NCI-H2029 treated with DMSO at 0.1 percent for 48 hours (cell line): ENCODE measurements around the gene PIK3R2.
A peak's percentile ranks its signal among the peaks of the same experiment; 100 is the strongest.
"Not testable (repeated sequence)": the region's sequence is repeated elsewhere in the genome, so short reads cannot be mapped to it uniquely, and the experiment has no call there.

Source experiments
- DNase-seq: peaks from one replicate; lab custom pipeline; 2025; lab: John Stamatoyannopoulos, UW

The PIK3R2 gene

DNA sequence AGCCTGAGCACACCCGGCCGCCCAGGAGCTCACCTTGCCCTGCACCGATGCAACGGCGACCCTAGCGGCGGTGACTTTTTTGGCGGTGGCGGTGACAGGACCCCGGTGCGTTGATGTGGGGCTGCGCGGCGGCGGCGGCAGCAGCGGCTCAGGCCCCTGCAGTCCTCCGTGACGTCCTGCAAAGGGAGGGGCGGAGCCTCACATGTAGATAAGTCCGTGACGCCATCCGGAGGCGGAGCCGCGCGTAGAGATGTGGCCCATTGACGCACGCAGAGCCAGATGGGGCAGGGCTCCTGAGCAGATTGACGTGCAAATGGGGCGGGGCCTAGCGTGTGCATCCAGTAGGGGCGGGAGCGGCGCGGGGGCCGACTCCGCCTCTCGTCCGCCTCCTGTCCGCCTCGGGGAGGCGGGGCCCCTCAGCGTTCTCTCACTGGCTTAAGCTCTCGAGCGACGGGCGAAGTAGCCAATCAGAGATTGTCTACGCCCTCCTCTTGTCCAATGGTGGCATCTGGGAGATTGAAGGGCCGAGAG lies 51.0 kb downstream of the PIK3R2 start, which contains the start of gene RAB3A:
Gene RAB3A, minus strand, starts transcription at position 180 of the 531 bp plus-strand sequence. CDS start 1,302 bp downstream, outside the sequence.
- DNase-seq: peak; percentile 97

DNA sequence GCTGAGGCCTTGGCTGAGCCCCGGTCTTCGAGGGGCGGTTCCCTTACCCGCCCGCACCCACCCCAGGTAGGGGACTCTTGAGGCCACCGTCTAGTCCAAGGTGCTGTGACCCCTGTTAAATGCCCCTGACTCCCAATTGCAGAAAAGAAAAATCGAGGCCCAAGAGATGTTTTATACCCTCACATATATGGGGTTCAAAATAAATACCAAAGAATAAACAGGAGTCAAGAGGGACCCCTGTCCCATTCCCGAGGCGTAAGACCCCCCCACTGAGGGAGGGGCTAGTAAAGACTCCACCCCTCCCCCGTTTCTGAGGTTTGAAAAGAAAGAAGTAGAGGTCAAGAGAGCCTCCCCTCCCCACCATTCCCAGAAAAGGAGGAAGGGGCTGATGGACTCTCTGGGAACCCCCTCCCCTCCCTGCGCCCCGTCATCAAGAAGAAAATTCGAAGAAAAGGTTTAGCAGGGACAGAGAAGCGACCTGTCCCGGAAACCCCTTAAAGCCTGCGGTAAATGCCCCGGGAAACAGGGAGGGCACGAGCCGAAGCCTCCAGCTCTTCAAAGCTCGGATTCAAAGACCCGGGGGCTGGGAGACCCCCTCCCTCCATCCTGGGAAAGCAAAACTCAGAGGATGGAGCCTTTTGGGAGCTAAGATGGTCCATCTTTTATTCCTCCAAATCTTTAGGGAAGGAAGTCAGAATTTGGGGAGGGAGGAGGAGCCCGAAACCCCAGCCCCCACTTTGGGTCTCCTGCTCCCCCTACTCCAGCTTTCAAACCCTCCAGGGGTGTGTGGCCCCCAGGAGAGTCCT lies 51.6 kb downstream of the PIK3R2 start:
- DNase-seq: peak; percentile 91

DNA sequence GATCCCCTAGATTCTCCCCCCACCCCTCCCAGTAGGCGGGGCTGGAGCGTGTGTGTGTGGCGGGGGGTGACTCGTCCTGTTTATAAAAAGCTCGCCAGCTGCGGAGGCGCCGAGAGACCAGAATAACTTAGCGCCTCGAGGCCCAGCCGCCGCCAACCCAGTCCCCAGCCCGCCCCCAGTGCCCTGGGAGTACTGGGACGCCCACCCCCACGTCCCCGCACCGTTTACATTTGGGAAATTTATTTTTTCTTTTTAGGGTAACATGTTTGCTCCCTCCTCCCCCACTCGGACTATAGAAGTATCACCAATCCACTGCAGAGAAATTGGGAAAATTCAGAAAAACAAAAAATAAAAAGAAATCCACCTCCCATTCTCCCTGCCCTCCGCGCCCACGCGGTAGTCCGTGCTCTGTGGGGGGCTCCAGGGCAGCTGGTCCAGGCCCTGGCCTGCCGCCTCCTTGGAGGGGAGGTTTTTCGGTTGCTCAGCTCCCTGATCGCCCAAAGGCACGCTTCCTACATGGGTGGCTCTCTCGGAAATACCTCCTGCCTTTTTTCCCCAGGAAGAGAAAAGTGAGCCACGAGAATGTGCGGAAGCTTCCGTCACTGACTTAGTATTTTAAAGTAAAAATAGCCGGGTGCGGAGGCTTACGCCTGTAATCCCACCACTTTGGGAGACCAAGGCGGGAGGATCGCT lies 52.4 kb downstream of the PIK3R2 start:
- DNase-seq: no peak

DNA sequence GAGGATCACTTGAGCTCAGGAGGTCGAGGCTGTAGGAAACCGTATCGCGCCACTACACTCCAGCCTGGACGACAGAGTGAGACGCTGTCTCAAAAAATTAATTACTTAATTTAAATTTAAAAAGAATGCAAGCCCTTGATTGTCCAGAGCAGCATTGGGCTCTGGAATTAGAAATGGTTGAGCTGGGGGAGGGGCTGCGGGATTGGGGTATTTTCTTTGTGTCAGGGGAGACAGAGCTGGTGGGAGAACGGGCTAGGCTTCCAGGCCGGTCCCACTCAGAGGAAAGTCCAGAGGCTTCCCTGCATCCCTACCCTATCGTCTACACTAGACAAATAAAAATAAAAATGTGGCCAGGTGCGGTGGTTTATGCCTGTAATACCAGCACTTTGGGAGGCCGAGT lies 53.1 kb downstream of the PIK3R2 start:
- no peak for DNase-seq

DNA sequence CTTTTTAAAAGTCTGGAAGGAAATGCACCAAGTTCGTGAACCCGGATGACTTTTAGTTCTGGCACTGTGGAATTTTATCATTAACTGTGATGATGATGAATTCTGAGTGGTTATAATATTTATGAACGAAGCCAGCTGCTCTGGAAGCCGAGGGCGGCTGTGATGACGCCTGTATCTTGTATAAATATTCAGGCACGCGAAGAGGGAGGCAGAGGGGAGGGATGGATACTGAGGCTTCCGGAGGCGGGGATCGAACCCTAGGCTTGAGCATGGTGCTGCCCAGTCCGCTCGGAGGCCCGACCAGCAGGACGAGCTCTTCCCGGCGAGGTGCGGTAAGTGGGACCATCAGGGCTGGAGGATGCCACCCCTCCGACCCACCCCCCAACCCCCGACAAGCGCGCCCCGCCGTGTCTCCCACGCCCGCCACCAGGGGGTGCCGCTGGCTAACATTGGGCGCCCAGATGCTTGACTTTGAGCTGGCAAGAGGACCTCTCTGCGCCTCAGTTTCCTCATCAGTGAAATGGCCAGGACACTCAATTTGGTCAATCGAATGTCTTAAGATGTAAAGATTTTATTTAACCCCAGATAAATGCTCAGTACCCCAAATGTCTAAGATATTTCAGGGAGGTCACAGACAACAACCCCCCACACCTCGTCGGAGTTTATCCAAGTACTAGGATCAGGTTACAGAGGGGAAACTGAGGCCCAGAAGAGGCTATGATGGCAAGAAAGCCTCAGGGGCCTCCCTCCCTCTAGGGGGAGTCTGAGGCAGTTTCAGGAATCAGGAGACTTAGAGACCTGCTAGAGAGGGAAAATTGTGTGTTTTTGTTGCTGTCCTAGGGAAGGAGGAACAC lies 55.4 kb downstream of the PIK3R2 start:
- no peak for DNase-seq

DNA sequence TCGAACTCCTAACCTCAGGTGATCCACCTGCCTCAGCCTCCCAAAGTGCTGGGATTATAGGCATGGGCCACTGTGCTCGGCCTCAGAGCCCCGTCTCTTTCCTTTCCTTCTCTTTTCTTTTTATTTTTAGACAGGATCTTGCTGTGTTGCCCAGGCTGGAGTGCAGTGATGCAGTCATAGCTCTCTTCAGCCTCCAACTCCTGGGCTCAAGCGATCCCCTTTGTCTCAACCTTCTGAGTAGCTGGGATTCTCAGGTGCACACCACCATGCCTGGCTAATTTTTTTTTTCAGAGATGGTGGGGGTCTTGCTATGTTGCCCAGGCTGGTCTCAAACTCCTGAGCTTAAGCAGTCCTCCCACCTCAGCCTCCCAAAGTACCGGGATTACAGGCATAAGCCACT lies 56.9 kb downstream of the PIK3R2 start:
- DNase-seq: not testable (repeated sequence)

DNA sequence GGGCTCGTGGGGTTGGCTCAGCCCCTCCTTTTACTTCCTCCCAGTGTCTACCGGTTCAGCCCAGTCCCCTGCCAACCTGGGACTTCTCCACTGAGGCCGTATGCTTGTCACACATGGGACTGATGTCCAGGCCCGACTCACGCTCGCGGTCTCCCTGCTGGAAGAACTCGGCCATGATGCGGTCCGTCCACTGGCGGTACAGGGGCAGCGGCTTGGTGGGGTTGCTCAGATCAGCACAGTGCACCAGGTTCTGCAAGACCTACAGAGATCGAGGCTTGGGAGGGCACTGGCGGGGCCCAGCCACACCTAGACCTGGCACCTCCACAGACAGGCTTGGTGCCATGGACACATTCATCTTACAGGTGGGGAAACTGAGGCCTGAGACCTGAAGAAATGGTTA lies 58.7 kb downstream of the PIK3R2 start:
- no peak for DNase-seq

DNA sequence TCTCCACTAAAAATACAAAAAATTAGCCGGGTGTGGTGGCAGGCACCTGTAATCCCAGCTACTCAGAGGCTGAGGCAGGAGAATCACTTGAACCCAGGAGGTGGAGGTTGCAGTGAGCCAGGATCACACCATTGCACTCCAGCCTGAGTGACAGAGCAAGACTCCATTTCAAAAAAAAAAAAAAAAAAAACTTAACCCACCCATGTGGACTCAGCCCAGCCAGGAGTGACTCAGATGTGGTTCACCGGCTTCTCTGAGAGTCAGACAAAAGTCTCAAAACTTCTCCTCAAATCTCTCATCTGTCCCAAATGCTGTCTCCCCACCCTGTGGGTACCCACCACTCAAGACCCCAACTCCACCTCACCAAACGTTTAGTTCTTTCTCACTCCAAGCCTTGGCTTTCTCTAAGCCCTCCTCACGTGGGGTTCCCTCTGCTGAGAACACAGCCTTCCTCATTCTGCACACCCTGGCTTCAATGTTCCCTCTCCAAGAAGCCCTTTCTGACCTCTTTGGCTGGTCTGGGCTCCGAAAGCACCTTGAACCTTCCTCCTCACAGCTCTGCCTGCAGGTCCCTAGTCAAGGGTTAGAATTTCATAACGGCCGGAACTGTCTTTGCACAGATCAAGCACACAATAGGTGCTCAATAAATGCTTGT lies 61.9 kb downstream of the PIK3R2 start:
- no peak for DNase-seq

DNA sequence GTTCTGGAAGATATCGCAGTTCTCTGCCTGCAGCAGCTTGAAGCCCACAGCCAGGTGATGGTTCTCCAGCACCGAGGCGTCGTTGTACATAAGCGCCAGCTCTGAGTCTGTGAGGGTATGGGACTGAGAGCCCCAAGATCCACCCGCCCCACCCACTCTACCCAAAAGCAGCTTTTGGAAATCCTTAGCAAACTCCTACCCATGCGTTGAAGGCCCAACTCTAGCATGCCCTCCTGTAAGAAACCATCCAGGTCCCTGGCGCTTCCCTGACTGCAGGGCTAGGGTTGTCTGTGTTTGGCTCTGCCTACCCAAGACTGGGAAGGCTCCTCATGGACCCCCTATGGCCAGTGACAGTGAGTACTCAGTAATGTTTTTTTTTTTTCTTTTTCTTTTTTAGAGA lies 63.8 kb downstream of the PIK3R2 start:
- no peak for DNase-seq

DNA sequence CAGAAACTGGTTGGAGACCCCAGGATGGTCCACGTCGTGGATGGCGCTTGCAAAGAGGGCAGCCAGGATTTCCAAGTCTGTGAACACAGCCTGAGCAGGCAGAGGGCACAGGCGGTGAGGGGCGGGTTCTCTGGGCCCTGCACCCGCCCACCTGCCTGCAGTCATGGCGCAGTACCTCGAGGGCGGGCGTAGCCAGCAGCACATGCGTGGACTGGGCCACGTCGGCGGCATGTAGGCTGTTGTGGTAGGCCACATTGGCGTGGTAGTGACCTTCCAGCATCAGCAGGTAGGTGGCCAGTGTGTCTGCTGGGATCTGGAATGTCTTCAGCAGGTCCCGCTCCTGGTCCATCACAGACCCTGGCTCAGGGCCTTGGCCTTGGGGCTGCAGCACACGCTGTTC lies 65.2 kb downstream of the PIK3R2 start:
- no peak for DNase-seq

DNA sequence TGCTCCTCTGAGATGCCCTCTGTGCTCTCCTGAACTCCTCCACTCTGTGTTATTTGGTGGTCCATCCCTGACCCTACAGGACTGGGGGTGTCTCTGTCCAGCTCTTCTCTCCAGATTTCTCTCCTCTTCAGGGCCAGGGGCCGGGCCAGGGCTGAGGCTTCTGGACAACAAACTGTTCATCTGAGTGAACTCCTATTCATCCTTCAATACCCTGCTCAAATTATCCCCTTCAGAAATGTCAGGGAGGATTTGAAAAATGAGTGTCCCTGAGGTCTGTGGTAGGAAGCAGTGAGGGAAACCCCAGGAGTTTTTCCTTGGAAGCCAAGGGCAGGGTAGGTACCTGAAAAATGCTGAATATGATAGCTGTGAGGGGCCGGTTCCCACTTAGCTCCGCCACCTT lies 65.6 kb downstream of the PIK3R2 start:
- DNase-seq: no peak
